NCI-H128 (cell line): ENCODE data around the gene TERT.
"Not testable (repeated sequence)": the region's sequence is repeated elsewhere in the genome, so short reads cannot be mapped to it uniquely, and the experiment has no call there.

Experiments
- DNase-seq: peaks from one replicate; lab custom pipeline; 2025; ENCODE audit not compliant: unreplicated experiment; lab: John Stamatoyannopoulos, UW

The TERT gene

GRCh38 chr5:1280177-1281037 lies 14.5 kb downstream of the TERT start:
- no peak for DNase-seq

DNA sequence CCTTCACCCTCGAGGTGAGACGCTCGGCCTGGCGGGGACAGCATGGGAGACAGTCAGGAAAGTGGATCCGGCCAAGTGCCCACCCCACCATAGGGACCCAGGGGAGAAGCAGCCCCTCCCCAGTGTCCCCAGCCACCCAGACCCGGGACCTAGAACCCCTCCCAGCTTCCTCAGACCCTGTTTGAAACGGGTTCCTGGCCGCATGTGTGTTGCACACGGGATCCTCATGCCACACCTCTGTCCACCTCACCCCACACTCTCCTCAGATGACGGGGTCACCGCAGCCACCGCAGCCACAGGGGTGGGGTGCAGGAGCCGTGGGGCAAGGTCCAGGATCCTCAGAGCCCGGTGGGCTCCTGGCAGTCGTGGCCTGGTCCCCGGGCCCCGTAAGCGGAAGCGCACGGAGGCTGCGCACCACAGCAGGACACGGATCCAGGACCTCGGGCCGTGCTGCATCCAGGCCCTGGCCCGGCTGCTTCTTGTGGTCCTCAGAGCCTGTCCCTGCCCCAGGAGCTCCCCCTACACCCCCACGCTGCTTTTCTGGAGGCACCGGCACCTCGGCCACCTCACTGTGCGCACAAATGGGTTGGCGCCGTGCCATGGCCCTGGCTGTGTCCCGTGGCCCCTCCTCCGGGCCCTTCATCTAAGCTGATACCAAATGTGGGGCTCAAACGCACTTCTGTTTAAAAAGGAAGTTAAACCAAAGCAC lies 15.3 kb downstream of the TERT start:
- DNase-seq = no peak

DNA sequence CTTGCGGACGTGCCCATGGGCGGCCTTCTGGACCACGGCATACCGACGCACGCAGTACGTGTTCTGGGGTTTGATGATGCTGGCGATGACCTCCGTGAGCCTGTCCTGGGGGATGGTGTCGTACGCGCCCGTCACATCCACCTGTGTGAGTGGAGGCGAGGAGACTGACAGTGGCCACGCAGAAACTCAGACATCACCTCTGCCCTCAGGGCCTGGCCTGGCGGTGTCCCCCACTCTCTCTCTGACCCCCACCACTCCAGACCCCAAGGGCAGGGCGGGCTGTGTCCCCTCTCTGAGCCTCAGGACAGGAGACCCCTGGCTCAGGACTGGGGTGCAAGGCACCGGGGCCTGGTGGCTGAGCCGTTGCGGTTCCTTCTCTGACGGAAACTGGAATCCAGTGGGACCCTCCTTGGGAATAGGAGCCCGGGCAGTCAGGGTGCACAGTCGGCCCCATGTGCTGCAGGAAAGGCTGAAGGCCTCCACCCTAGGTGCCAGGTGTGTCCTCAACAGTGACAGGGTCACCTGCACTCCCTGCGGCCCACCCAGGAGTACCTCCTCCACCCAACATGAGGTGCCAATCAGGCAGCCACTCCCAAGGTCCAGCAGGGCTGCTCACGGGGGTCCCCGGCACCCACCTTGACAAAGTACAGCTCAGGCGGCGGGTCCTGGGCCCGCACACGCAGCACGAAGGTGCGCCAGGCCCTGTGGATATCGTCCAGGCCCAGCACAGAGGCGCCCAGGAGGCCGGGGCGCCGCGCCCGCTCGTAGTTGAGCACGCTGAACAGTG lies 16.0 kb downstream of the TERT start:
- DNase-seq = no peak

DNA sequence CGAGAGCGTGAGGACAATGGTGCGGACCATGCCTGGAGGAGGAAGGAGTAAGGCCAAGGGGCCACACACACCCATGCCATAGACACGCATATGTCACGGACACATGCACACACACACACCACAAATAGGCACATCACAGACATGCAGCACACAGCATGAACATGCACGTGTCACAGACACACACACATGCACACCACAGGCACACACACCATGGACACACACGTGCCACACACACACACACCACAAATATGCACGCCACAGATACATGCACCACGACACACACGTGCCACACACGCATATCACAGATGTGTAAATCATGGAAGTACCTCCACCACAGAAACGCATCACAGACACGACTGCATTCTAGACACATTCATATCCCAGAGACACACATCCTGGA lies 16.7 kb downstream of the TERT start:
- DNase-seq = no peak

DNA sequence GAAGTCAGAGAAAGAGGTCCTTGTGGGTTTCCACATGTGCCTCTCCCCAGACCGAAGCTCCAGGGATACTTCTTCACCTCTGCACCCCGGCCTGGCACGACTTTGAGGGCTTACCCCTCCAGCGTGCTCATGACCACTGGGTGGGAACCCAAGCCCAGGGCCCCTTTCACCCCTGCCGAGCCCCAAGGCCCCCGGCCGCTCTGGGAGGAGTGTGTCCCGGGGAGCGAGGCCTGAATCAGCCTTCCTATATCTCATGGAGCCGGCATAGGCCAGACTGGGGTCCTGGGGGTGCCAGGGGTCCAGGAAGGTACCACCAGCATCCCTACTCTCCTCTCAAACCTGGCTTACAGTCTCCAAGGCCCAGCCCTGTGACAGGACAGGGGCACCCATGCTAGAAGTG lies 17.1 kb downstream of the TERT start:
- no peak for DNase-seq

DNA sequence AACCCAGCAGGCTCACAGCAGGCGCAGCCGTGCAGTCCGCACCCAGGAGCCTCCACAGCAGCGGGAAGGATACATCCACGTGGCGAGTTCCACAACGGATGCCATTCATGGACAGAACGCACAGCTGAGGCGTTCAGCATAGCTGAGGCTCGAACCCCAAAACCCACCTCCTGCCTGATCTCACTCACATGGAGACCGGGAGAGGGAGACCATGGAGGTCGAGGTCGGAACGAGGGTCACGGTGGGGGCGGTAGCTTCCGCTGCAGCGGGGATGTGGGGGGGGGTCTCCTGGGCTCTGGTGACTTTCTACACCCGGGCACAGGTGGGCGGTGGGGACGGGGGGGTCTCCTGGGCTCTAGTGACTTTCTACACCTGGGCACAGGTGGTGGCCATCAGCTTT lies 17.5 kb downstream of the TERT start:
- DNase-seq = no peak

GRCh38 chr5:1276930-1277329 lies 17.9 kb downstream of the TERT start:
- DNase-seq = no peak

GRCh38 chr5:1275397-1276391 lies 19.2 kb downstream of the TERT start:
- not testable (repeated sequence) for DNase-seq

GRCh38 chr5:1274471-1274870 lies 20.4 kb downstream of the TERT start:
- DNase-seq = no peak

DNA sequence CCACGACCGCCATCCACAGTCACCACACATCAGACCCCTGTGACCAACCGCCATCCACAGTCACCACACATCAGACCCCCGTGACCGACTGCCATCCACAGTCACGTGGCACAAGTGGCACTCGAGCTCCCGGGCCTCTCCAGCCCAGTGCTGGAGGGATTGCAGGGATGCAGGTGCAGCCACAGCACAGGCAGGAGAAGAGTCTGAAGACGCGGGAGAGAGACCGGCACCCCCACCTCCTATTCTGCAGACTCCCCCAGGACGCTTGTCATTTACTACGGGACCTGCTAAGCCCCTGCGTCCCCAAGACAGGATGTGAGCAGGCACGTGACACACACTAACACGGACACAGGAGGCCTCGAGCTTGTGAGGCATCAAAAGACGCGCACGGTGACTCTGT lies 21.1 kb downstream of the TERT start:
- no peak for DNase-seq

- no peak for DNase-seq
Observed at GRCh38 chr5:1272201-1272600, 22.7 kb downstream of the TERT start.

- no peak for DNase-seq
Observed at GRCh38 chr5:1270933-1271914, 23.6 kb downstream of the TERT start.

GRCh38 chr5:1270426-1270825 lies 24.4 kb downstream of the TERT start:
- DNase-seq = no peak

DNA sequence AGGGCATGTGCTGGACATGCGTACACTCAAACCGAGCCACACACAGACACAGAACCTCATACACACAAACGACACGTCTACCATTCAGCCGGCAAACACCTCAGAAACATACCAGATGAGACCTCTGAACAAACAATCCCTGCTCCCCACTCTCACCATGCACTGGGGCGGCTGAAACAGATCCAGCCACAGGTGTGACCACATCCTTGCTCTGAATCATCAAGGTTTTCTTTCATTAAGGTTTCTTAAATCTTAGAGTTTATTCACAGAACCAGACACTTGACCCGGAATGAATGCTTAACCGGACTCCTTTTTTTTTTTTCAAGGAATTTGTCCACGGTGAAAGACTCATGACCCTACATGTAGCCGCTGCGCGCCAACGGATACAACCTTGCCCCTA lies 26.2 kb downstream of the TERT start:
- no peak for DNase-seq

DNA sequence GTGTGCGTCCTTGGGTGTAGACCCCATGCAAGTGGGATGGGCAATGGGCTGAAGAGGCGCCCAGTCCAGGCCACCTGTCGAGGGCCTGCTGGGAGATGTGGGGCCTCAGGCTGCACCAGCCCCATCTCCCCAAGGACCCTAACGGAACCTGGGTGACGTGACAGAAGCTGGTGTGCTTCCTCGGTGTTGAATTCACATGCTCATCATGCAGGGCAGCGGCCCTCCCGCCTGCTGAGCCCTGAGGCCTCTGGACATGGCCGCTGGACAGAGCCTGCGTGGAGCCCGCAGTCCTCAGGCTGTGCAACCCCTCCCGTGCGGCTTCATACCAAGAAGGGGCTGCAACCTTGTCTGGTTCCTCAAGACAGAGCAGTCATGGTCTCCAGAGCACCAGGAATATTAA lies 26.8 kb downstream of the TERT start:
- no peak for DNase-seq

DNA sequence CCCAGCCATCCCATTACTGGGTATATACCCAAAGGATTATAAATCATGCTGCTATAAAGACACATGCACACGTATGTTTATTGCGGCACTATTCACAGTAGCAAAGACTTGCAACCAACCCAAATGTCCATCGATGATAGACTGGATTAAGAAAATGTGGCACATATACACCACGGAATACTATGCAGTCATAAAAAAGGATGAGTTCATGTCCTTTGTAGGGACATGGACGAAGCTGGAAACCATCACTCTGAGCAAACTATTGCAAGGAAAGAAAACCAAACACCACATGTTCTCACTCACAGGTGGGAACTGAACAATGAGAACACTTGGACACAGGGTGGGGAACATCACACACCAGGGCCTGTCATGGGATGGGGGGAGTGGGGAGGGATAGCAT lies 27.4 kb downstream of the TERT start:
- not testable (repeated sequence) for DNase-seq

DNA sequence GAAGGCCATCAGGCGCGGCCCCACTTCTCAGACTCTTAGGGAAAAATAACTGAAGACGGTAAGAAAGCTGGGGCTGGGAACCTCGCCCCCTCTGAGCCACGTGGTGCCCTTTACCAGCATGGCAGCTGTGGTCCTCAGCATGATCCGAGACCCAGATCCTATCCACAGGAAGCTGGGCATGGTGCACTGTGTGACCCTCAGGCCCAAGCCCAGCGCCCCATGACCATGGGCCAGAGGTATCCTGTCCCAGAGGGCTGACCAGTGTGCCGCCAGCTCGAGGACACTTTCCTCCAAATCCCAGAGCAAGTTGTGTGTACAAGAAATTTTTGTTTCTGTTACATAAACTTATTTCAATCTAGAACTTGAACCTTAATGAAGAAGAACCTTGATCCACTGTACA lies 28.1 kb downstream of the TERT start:
- DNase-seq = no peak

DNA sequence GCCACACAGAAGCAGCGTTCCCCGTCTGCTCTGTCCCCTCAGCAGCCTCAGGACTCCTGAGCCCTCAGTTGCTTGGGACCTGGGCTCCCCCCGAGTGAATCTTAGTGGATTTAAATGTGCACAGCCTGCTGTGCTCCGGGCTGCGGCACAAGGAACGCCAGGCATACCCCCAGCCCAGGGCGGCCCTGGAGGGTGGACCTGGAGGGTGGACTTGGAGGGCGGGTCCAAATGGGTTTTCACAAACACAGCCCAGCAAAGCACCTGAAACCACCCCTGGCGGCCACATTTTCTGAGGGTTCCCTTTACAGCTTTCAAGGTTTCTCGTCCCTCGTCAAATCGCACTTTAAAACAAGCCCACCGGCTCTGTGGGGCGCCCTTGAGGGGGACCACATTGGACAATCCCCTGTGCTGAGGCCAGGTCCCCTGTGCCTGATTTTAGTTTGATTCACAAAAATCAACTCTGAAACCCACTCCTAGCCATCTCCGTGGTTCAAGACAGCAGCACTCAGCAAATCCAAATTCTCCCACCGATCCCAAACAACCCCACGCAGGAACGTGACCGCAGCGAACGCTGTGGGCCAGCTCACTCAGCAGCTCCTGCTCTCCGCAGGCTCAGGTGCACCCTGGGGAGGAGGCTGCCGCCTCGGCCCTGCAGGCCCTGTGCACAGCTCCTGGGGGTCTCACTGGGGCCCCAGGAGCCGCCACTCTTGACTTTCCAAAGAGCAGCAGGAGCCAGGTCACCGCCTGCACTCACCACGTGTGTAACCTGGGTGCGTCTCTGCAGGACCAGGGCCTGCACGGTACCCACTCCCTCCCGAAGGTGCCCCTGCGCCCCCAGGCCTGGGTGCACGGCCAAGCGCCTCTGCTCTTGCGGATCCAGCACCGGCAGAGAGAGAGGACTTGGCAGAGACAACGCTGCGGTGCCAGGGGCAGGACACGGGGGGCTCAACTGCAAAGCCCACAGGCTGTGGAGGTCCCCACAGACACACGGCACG lies 29.1 kb downstream of the TERT start:
- DNase-seq = no peak
